Keratinocyte (primary cell): ENCODE measurements around the gene F8A1.
"Not testable (repeated sequence)": the region's sequence is repeated elsewhere in the genome, so short reads cannot be mapped to it uniquely, and the experiment has no call there.

Experiments
- EZH2 ChIP-seq: IDR thresholded peaks from one replicate; pipeline ENCODE4 v1.6.1; 2012; ENCODE audit warnings: inconsistent platforms, mild to moderate bottlenecking, low read length, moderate library complexity
- TF ChIP-seq, protein P1 (sequence below), 3 experiments: IDR thresholded peaks in 1 of 3; conservative IDR thresholded peaks in 1 of 3; optimal IDR thresholded peaks in 1 of 3; 2 replicates in 2 of 3; 3 replicates in 1 of 3; pipeline versions ENCODE3 to v1.5.1; 2011; ENCODE audit warnings: low read length in 3 of 3, mild to moderate bottlenecking in 3 of 3, moderate library complexity in 2 of 3, control low read depth in 1 of 3, inconsistent platforms in 1 of 3; ENCODE audit not compliant: insufficient read depth in 2 of 3; ENCODE audit errors: extremely low read depth in 1 of 3

DNA sequence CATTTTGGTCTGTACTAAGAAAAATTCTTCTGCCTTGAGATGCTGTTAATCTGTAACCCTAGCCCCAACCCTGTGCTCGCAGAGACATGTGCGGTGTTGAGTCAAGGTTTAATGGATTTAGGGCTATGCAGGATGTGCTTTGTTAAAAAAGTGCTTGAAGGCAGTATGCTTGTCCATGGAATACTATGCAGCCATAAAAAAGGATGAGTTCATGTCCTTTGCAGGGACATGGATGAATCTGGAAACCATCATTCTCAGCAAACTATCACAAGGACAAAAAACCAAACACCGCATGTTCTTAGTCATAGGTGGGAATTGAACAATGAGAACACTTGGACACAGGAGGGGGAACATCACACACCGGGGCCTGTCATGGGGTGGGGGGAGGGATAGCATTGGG, 23.9 kb downstream of the F8A1 start:
- TF ChIP-seq, protein P1, sequence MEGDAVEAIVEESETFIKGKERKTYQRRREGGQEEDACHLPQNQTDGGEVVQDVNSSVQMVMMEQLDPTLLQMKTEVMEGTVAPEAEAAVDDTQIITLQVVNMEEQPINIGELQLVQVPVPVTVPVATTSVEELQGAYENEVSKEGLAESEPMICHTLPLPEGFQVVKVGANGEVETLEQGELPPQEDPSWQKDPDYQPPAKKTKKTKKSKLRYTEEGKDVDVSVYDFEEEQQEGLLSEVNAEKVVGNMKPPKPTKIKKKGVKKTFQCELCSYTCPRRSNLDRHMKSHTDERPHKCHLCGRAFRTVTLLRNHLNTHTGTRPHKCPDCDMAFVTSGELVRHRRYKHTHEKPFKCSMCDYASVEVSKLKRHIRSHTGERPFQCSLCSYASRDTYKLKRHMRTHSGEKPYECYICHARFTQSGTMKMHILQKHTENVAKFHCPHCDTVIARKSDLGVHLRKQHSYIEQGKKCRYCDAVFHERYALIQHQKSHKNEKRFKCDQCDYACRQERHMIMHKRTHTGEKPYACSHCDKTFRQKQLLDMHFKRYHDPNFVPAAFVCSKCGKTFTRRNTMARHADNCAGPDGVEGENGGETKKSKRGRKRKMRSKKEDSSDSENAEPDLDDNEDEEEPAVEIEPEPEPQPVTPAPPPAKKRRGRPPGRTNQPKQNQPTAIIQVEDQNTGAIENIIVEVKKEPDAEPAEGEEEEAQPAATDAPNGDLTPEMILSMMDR (optimal IDR thresholded peaks at IDR 0.05 in 1 of 3, IDR thresholded peaks at IDR 0.05 in 1 of 3, conservative IDR thresholded peaks at IDR 0.05 in 1 of 3; ENCODE audit: extremely low read depth in 1 of 3, insufficient read depth in 2 of 3, low read length in 3 of 3): not testable (repeated sequence)
- not testable (repeated sequence) for TF ChIP-seq EZH2
